ENCODE results near the gene CIDEB. TPM values are rescaled to one million over a fixed set of nuclear protein-coding genes. Genes with fewer than 3 reads are reported as not detected.
A peak's percentile ranks its signal among the peaks of the same experiment; 100 is the strongest.

Gene CIDEB
- total RNA-seq, 1 donor from 2014 or later: 18.8 TPM

DNA sequence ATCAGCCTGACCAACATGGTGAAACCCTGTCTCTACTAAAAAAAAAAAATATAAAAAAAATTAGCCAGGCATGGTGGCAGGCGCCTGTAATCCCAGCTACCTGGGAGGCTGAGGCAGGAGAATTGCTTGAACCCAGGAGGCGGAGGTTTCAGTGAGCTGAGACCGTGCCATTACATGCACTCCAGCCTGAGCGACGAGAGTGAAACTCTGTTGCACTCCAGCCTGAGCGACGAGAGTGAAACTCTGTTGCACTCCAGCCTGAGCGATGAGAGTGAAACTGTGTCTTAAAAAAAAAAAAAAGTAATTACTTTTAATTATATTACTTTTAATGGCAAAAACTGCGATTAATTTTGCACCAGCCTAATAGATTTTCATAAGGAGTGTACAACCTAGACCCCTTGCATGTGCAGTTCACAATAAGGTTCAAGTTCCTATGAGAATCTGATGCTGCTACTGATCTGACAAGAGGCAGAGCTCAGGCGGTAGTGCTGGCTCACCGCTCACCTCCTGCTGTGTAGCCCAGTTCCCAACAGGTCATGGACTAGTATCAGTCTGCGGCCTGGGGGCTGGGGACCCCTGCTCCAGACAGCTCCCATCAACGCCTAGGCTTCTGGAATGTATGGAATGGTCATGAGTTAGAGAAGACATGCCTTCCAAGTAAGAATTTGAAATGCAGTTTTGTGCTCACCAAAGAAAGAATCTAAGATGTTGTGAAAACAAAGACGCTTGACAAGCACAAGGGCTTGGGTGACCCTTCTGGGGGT, 13.6 kb upstream of the CIDEB start:
- no peak for DNase-seq
- Histone ChIP-seq H3K27ac (no peak overlapping the region), H3K4me3 (no peak overlapping the region), H3K9me3 (no peaks in the 10 kb centered on the region), H3K36me3 (no peaks in the 10 kb centered on the region), H3K27me3 (peaks cover 17% of the 10 kb centered on the region), H3K4me1 (peaks cover 9% of the 10 kb centered on the region)
- intact Hi-C loops (cut with DNase I): no loop called here
- ATAC-seq: no peak
- TF ChIP-seq, protein P1, sequence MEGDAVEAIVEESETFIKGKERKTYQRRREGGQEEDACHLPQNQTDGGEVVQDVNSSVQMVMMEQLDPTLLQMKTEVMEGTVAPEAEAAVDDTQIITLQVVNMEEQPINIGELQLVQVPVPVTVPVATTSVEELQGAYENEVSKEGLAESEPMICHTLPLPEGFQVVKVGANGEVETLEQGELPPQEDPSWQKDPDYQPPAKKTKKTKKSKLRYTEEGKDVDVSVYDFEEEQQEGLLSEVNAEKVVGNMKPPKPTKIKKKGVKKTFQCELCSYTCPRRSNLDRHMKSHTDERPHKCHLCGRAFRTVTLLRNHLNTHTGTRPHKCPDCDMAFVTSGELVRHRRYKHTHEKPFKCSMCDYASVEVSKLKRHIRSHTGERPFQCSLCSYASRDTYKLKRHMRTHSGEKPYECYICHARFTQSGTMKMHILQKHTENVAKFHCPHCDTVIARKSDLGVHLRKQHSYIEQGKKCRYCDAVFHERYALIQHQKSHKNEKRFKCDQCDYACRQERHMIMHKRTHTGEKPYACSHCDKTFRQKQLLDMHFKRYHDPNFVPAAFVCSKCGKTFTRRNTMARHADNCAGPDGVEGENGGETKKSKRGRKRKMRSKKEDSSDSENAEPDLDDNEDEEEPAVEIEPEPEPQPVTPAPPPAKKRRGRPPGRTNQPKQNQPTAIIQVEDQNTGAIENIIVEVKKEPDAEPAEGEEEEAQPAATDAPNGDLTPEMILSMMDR (IDR thresholded peaks at IDR 0.05): no peak

DNA sequence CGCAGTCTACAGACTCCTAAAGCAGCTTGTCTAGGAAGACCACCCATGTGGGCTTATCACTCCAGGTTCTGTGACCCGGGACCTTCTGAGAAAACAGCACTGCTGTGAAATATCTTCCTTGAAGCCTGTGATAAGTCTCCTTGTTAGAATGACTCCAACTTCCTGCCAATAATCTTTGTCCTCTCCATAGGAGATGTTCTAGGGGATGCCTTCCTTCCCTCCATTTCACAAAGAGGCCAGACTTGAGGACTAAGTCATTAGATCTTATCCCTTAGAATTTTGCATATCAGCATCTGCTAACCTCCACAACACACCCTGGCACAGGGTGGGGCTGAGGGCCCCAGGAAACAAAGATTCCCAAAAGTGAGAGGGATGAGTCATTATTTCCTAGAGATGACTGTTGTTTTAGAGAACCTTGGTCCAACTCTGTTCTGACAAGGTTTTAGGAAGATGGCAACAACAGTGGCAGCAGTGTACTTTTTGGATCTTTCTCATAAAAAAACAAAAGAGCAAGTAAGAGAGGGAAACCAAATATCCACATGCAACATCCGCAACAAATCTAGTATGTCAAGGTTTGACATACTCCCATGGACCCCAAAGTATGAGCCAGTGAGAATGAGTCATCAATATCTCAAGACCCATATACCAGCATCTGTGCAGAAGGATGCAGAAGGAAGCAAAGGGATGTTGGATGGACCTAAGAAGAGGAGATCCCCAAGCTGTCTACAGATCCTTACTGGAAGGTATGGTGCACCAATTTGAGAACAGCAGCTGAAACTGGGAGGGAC, 9.6 kb upstream of the CIDEB start:
- H3K9me3 ChIP-seq: no peaks in the 10 kb centered on the region
- no peak for ATAC-seq
- H3K4me1 ChIP-seq: peaks cover 48% of the 10 kb centered on the region
- no peak overlapping the region for H3K4me3 ChIP-seq
- no peaks in the 10 kb centered on the region for H3K36me3 ChIP-seq
- TF ChIP-seq, protein P1 (IDR thresholded peaks at IDR 0.05): no peak
- intact Hi-C loops (cut with DNase I): no loop called here
- no peak overlapping the region for H3K27ac ChIP-seq
- no peak for DNase-seq
- peaks cover 23% of the 10 kb centered on the region for H3K27me3 ChIP-seq

- Histone ChIP-seq H3K36me3 (no peaks in the 10 kb centered on the region), H3K4me1 (peaks cover 56% of the 10 kb centered on the region), H3K27ac (peak overlapping the region; percentile 63), H3K4me3 (no peak overlapping the region), H3K9me3 (no peaks in the 10 kb centered on the region), H3K27me3 (peaks cover 23% of the 10 kb centered on the region)
- TF ChIP-seq, protein P1 (IDR thresholded peaks at IDR 0.05): no peak
- intact Hi-C loops (cut with DNase I): no loop called here
- ATAC-seq: peak; percentile 5
- DNase-seq: no peak
These were observed 8.8 kb upstream of the CIDEB start for GRCh38 chr14:24316597-24316950.

DNA sequence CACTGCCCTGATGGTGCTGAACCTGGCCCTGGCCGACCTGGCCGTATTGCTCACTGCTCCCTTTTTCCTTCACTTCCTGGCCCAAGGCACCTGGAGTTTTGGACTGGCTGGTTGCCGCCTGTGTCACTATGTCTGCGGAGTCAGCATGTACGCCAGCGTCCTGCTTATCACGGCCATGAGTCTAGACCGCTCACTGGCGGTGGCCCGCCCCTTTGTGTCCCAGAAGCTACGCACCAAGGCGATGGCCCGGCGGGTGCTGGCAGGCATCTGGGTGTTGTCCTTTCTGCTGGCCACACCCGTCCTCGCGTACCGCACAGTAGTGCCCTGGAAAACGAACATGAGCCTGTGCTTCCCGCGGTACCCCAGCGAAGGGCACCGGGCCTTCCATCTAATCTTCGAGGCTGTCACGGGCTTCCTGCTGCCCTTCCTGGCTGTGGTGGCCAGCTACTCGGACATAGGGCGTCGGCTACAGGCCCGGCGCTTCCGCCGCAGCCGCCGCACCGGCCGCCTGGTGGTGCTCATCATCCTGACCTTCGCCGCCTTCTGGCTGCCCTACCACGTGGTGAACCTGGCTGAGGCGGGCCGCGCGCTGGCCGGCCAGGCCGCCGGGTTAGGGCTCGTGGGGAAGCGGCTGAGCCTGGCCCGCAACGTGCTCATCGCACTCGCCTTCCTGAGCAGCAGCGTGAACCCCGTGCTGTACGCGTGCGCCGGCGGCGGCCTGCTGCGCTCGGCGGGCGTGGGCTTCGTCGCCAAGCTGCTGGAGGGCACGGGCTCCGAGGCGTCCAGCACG, 8.2 kb upstream of the CIDEB start:
- Histone ChIP-seq H3K27me3 (peaks cover 23% of the 10 kb centered on the region), H3K9me3 (no peaks in the 10 kb centered on the region), H3K4me3 (no peak overlapping the region), H3K4me1 (peaks cover 61% of the 10 kb centered on the region), H3K36me3 (no peaks in the 10 kb centered on the region), H3K27ac (peak overlapping the region; percentile 63)
- TF ChIP-seq, protein P1 (IDR thresholded peaks at IDR 0.05): peak; percentile 38
- ATAC-seq: peak; percentile 60
- peak; percentile 75 for DNase-seq
- intact Hi-C loops (cut with DNase I): no loop called here

DNA sequence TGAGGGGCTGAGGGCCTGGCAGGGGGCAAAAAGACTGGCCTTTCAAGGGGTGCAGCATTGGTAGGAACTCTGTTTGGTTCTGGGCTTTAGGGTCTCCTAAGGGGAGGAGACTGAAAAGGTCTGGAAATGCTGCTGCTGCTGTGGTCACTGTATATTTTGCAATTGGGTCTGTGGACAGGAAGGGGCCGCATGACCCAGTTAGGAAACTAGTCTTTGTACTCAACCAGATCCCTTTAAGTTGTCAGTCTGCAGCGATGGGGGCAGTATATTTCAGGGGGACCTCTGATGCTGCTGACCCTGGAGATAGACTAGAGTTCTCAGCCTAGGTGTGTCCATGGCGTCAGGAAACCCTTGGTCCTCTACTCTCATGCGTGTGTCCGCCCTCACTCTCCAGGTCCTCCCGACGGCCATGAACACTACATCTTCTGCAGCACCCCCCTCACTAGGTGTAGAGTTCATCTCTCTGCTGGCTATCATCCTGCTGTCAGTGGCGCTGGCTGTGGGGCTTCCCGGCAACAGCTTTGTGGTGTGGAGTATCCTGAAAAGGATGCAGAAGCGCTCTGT, 7.5 kb upstream of the CIDEB start:
- peak overlapping the region; percentile 63 for H3K27ac ChIP-seq
- TF ChIP-seq, protein P1 (IDR thresholded peaks at IDR 0.05): no peak
- DNase-seq (peak; percentile 46), ATAC-seq (no peak)
- peaks cover 23% of the 10 kb centered on the region for H3K27me3 ChIP-seq
- intact Hi-C loops (cut with DNase I): no loop called here
- H3K4me1 ChIP-seq: peaks cover 65% of the 10 kb centered on the region
- H3K36me3 ChIP-seq: no peaks in the 10 kb centered on the region
- H3K4me3 ChIP-seq: no peak overlapping the region
- no peaks in the 10 kb centered on the region for H3K9me3 ChIP-seq
